Glutamatergic neuron (in vitro differentiated cells): Measurements from ENCODE around the gene GLCCI1. TPM values are rescaled to one million over a fixed set of nuclear protein-coding genes. Genes with fewer than 3 reads are reported as not detected.

Source experiments
- DNase-seq: peaks from one replicate; pipeline ENCODE4 v3.0.0; 2022
- H3K27ac Mint-ChIP-seq: one replicate; pipeline ENCODE4 v1.8.0; 2020; ENCODE audit warnings: mild to moderate bottlenecking, mixed read lengths, inconsistent platforms; ENCODE audit not compliant: unreplicated experiment
- H3K27me3 Mint-ChIP-seq: one replicate; pipeline ENCODE4 v1.8.0; 2020; ENCODE audit warnings: mild to moderate bottlenecking, moderate library complexity, mixed read lengths, inconsistent platforms; ENCODE audit not compliant: unreplicated experiment
- H3K36me3 Mint-ChIP-seq: one replicate; pipeline ENCODE4 v1.8.0; 2020; ENCODE audit warnings: mild to moderate bottlenecking, mixed read lengths, inconsistent platforms; ENCODE audit not compliant: unreplicated experiment
- H3K4me1 Mint-ChIP-seq: one replicate; pipeline ENCODE4 v1.8.0; 2020; ENCODE audit warnings: mild to moderate bottlenecking, low read depth, mixed read lengths, inconsistent platforms; ENCODE audit not compliant: unreplicated experiment
- H3K4me3 Mint-ChIP-seq: one replicate; pipeline ENCODE4 v1.8.0; 2020; ENCODE audit warnings: mild to moderate bottlenecking, mixed read lengths, inconsistent platforms; ENCODE audit not compliant: unreplicated experiment
- H3K9me3 Mint-ChIP-seq: one replicate; pipeline ENCODE4 v1.8.0; 2020; ENCODE audit warnings: mild to moderate bottlenecking, moderate library complexity, mixed read lengths, inconsistent platforms; ENCODE audit not compliant: unreplicated experiment
- CTCF ChIP-seq: fragments of 200-600 bp; sonication (generic); IDR thresholded peaks from one replicate; pipeline ENCODE4 v1.5.0; 2021; ENCODE audit not compliant: partially characterized antibody, unreplicated experiment
- total RNA-seq: library from RNA; stranded (reverse); fragmentation: NEBNext Ultra II Directional; extraction: Animal tissue kit (Norgen Biotek cat#: 25700); gene quantifications from one replicate; pipeline ENCODE4 v1.2.1, GENCODE V29; 2021; ENCODE audit not compliant: unreplicated experiment

Gene GLCCI1
- total RNA-seq, 1 donor from 2014 or later = 30.7 TPM

- Mint-ChIP-seq H3K36me3 (peaks cover 7% of the 10 kb centered on the region), H3K4me1 (no peaks in the 10 kb centered on the region), H3K9me3 (peaks cover 3% of the 10 kb centered on the region), H3K4me3 (no peak overlapping the region), H3K27ac (no peak overlapping the region), H3K27me3 (no peaks in the 10 kb centered on the region)
- DNase-seq = no peak
- no peak for TF ChIP-seq CTCF
Observed at GRCh38 chr7:8052824-8053223, 84.2 kb downstream of the GLCCI1 start.

DNA sequence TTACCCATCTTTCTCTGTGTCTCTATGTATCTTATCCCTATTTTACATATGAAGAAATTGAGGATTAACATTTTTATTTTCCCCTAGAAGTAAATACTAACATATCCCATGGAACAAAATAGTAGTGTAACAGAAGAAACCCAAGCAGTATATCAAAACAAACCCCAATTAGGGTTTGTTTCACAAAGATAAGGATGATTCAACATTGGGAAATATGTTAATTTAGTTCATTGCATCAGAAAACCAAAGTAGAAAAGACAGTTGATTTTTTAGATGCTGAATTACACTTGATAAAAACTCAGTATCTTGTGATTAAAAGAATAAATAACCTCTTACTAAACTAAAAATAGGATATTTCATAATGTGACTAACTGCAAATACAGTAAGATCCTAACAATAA, 87.8 kb downstream of the GLCCI1 start:
- Mint-ChIP-seq H3K36me3 (no peaks in the 10 kb centered on the region), H3K4me1 (no peaks in the 10 kb centered on the region), H3K9me3 (peaks cover 3% of the 10 kb centered on the region), H3K27me3 (no peaks in the 10 kb centered on the region), H3K27ac (no peak overlapping the region), H3K4me3 (no peak overlapping the region)
- no peak for DNase-seq
- TF ChIP-seq CTCF = no peak

- Mint-ChIP-seq H3K4me3 (no peak overlapping the region), H3K4me1 (no peaks in the 10 kb centered on the region), H3K27ac (no peak overlapping the region), H3K36me3 (no peaks in the 10 kb centered on the region), H3K27me3 (peaks cover 2% of the 10 kb centered on the region), H3K9me3 (peaks cover 1% of the 10 kb centered on the region)
- TF ChIP-seq CTCF = no peak
- DNase-seq = no peak
Observed at GRCh38 chr7:8057566-8057965, 89.0 kb downstream of the GLCCI1 start.

- Mint-ChIP-seq H3K4me1 (no peaks in the 10 kb centered on the region), H3K27me3 (peaks cover 2% of the 10 kb centered on the region), H3K27ac (no peak overlapping the region), H3K9me3 (no peaks in the 10 kb centered on the region), H3K4me3 (no peak overlapping the region), H3K36me3 (no peaks in the 10 kb centered on the region)
- no peak for DNase-seq
- no peak for TF ChIP-seq CTCF
Observed at GRCh38 chr7:8058322-8058721, 89.7 kb downstream of the GLCCI1 start.

- H3K27ac Mint-ChIP-seq = no peak overlapping the region
- no peaks in the 10 kb centered on the region for H3K4me1 Mint-ChIP-seq
- H3K9me3 Mint-ChIP-seq = no peaks in the 10 kb centered on the region
- TF ChIP-seq CTCF = no peak
- no peak overlapping the region for H3K4me3 Mint-ChIP-seq
- no peaks in the 10 kb centered on the region for H3K36me3 Mint-ChIP-seq
- H3K27me3 Mint-ChIP-seq = peaks cover 2% of the 10 kb centered on the region
- DNase-seq = no peak
Observed at GRCh38 chr7:8058852-8059251, 90.3 kb downstream of the GLCCI1 start.
